Gastroesophageal sphincter (tissue), 3 donors: ENCODE measurements around the gene CDYL2.

Experiments used
- CTCF ChIP-seq, 4 experiments: fragments of 200-600 bp in 2 of 4; fragments of 450-650 bp in 2 of 4; sonication (generic) in 1 of 4; IDR thresholded peaks; one replicate each; pipeline ENCODE4 v1.5.1; 2017 to 2019; ENCODE audit warnings: antibody characterized with exemption in 4 of 4, mild to moderate bottlenecking in 2 of 4, moderate library complexity in 2 of 4
- EP300 ChIP-seq: sonication (generic); formaldehyde crosslinking; IDR thresholded peaks from one replicate; pipeline ENCODE4 v1.6.1; 2017; ENCODE audit warnings: antibody characterized with exemption, mild to moderate bottlenecking
- POLR2A ChIP-seq, 2 donors: fragments of 450-650 bp; IDR thresholded peaks; one replicate each; pipeline ENCODE4 v1.6.1; 2017; ENCODE audit warnings: antibody characterized with exemption in 2 of 2, mild to moderate bottlenecking in 2 of 2, moderate library complexity in 1 of 2
- POLR2AphosphoS5 ChIP-seq: sonication (generic); formaldehyde crosslinking; IDR thresholded peaks from one replicate; pipeline ENCODE4 v1.6.1; 2017; ENCODE audit warnings: antibody characterized with exemption

DNA sequence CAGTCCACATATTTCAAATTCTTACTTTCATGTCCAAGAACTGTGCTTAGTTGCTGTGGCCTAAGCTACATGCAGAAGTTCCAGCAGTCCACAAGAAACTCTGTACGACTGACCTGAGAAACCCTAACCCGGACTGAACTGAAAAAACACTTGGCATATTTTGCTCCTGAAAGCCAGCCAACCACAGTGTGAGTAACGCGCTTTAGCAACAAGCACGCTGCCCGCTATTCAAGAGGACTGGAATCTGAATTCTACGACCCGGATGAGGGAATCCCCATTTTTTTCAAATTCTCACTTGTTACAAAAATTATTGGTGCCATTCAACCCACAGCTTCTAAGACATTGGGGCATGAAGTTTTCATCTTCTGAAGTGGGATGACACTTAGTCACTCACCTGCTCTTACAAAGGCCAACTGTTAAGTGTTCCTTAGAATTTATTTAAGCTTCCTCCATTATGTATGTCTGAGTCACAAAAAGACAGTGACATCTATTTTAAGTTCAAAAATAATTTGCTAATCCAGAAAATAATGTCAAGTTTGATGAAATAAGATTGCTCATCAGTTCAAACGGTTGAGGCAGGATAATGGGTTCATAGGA lies 78.7 kb downstream of the CDYL2 start:
- TF ChIP-seq CTCF (IDR thresholded peaks at IDR 0.05) = no peak
- TF ChIP-seq POLR2AphosphoS5 = no peak
- TF ChIP-seq POLR2A (IDR thresholded peaks at IDR 0.05) = no peak
- TF ChIP-seq EP300 = no peak
